Lung (tissue), 12 donors: ENCODE data around the gene PSENEN. TPM values are rescaled to one million over a fixed set of nuclear protein-coding genes. Genes with fewer than 3 reads are reported as not detected.

Experiments used
- ATAC-seq: fragments of 200-7000 bp; cut with Tn5 transposase; one replicate; pipeline ENCODE4 v1.9.1; 2020; ENCODE audit warnings: moderate number of reproducible peaks; ENCODE audit not compliant: insufficient read depth, low FRiP score
- DNase-seq, 3 donors: peaks; one replicate each; pipeline ENCODE4 v3.0.0-alpha.2; 2013 to 2017
- H3K27ac ChIP-seq, 2 donors: one replicate each; pipeline ENCODE4 v1.5.1; 2013; ENCODE audit warnings: mild to moderate bottlenecking in 2 of 2, moderate library complexity in 2 of 2, control low read depth in 1 of 2, inconsistent platforms in 1 of 2, low read depth in 1 of 2, low read length in 1 of 2
- H3K27me3 ChIP-seq, 3 donors: one replicate each; pipeline ENCODE4 v1.5.1; 2013; ENCODE audit warnings: low read length in 2 of 3; ENCODE audit not compliant: control insufficient read depth in 3 of 3, insufficient read depth in 3 of 3
- H3K36me3 ChIP-seq, 4 donors: one replicate each; pipeline ENCODE4 v1.5.1; 2013; ENCODE audit warnings: low read length in 4 of 4, mild to moderate bottlenecking in 1 of 4, moderate library complexity in 1 of 4; ENCODE audit not compliant: control insufficient read depth in 4 of 4, insufficient read depth in 4 of 4
- H3K4me1 ChIP-seq, 5 donors: one replicate each; pipeline ENCODE4 v1.5.1; 2013; ENCODE audit warnings: low read length in 5 of 5, mild to moderate bottlenecking in 2 of 5, moderate library complexity in 1 of 5; ENCODE audit not compliant: control insufficient read depth in 5 of 5, insufficient read depth in 5 of 5
- H3K4me3 ChIP-seq: one replicate; pipeline ENCODE4 v1.5.1; 2013; ENCODE audit warnings: mild to moderate bottlenecking, control low read depth, moderate library complexity
- H3K9ac ChIP-seq, 2 donors: one replicate each; pipeline ENCODE4 v1.5.1; 2013; ENCODE audit warnings: low read length in 2 of 2, control low read depth in 1 of 2; ENCODE audit not compliant: insufficient read depth in 1 of 2
- H3K9me3 ChIP-seq, 4 donors: one replicate each; pipeline ENCODE4 v1.5.1; 2013; ENCODE audit warnings: low read length in 3 of 4, mild to moderate bottlenecking in 1 of 4, moderate library complexity in 1 of 4; ENCODE audit not compliant: control insufficient read depth in 4 of 4, insufficient read depth in 3 of 4
- WGBS, 2 donors: extraction: QIAGEN DNeasy Blood & Tissue Kit; methylation state at CpG; one replicate each; pipeline ENCODE4 v1.1.7; 2013; 5-methylcytosine and 5-hydroxymethylcytosine counted together
- polyA plus RNA-seq, 2 donors: library from polyadenylated mRNA; stranded (reverse); fragments of 200-250 nt; gene quantifications; one replicate each; pipeline ENCODE4 v1.2.1, GENCODE V29; 2013
- total RNA-seq, 2 donors: library from RNA; depleted of rRNA in 1 of 2; stranded (reverse); fragments of >200 nt in 1 of 2; gene quantifications; one replicate each; pipeline ENCODE4 v1.2.1, GENCODE V29; 2014 to 2021
- TF ChIP-seq, protein P1 (sequence below): IDR thresholded peaks from 2 replicates; pipeline ENCODE4 v1.5.1; 2012; ENCODE audit warnings: mild to moderate bottlenecking; ENCODE audit errors: control extremely low read depth, extremely low read depth
- donor health status: control.
- donor health status: control.
- donor health status: Bipolar disorder and iron deficiency.
- donor health status: healthy.
- donor health status: DM: yes; HTN: yes; CAD: no.

The PSENEN gene
- total and polyA plus RNA-seq, 4 donors, result 36.8 to 196 (median 107) TPM

DNA sequence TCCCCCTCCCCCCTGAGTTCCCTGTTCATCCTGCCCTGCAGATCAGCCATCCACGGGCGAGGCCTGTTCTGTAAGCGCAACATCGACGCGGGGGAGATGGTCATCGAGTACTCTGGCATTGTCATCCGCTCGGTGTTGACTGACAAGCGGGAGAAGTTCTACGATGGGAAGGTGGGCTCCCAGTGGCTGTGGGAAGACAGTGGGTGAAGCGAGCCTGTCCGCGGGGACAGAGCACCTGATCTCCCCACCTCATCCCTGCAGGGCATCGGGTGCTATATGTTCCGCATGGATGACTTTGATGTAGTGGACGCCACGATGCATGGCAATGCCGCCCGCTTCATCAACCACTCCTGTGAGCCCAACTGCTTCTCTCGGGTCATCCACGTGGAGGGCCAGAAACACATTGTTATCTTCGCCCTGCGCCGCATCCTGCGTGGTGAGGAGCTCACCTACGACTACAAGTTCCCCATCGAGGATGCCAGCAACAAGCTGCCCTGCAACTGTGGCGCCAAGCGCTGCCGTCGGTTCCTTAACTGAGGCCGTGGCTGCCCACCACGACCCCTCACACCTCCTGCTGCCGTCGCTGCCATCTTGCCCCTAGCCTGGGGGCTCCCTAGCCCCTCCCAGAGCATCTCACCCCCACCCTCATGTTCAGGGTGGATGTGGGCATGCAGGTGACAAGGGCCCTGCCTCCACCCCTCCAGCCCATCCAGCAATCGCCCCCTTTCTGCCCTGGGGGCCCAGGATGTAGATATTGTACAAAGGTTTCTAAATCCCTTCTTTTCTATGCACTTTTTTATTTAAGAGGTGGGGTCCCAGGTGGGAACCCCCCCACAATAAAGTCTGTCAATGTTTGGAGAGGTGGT is 7.2 kb upstream of the PSENEN start:
- no peaks in the 10 kb centered on the region for H3K27me3 ChIP-seq
- no peak overlapping the region for H3K4me3 ChIP-seq
- peaks cover 0 to 14% (median 0%) of the 10 kb centered on the region in 5 donors for H3K4me1 ChIP-seq
- no peaks in the 10 kb centered on the region for H3K9me3 ChIP-seq
- no peak for DNase-seq
- no peak for ATAC-seq
- H3K36me3 ChIP-seq, result peaks cover 3 to 44% (median 22%) of the 10 kb centered on the region in 4 donors
- TF ChIP-seq, protein P1, sequence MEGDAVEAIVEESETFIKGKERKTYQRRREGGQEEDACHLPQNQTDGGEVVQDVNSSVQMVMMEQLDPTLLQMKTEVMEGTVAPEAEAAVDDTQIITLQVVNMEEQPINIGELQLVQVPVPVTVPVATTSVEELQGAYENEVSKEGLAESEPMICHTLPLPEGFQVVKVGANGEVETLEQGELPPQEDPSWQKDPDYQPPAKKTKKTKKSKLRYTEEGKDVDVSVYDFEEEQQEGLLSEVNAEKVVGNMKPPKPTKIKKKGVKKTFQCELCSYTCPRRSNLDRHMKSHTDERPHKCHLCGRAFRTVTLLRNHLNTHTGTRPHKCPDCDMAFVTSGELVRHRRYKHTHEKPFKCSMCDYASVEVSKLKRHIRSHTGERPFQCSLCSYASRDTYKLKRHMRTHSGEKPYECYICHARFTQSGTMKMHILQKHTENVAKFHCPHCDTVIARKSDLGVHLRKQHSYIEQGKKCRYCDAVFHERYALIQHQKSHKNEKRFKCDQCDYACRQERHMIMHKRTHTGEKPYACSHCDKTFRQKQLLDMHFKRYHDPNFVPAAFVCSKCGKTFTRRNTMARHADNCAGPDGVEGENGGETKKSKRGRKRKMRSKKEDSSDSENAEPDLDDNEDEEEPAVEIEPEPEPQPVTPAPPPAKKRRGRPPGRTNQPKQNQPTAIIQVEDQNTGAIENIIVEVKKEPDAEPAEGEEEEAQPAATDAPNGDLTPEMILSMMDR, result no peak
- H3K9ac ChIP-seq, result no peak overlapping the region
- no peak overlapping the region for H3K27ac ChIP-seq
- 92 to 93% methylated on average over 37 of the region's 37 CpGs for WGBS, 2 donors

DNA sequence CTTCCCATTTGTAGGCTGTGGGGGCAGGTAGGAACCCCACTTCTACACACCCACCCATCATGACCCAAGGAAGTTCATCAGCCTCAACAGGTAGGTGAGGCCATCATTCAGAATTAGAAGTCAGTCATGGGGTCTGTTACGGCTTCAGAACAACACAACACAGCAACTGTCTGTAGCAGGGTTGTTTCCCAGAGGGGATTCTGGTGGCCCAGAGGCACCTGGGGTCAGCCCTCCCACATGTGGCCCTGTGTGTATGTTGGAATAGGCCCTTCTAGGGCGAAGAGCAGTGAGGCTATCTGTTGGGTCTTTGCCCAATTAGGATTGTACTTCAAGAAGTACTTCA is 6.6 kb upstream of the PSENEN start:
- Histone ChIP-seq H3K36me3 (peaks cover 3 to 38% (median 19%) of the 10 kb centered on the region in 4 donors), H3K4me3 (no peak overlapping the region), H3K9me3 (no peaks in the 10 kb centered on the region), H3K27me3 (no peaks in the 10 kb centered on the region), H3K27ac (no peak overlapping the region), H3K4me1 (peaks cover 0 to 14% (median 0%) of the 10 kb centered on the region in 5 donors), H3K9ac (no peak overlapping the region)
- TF ChIP-seq, protein P1, result no peak
- DNase-seq, result no peak
- ATAC-seq, result no peak
- 85 to 87% methylated on average over 2 of the region's 2 CpGs for WGBS, 2 donors

DNA sequence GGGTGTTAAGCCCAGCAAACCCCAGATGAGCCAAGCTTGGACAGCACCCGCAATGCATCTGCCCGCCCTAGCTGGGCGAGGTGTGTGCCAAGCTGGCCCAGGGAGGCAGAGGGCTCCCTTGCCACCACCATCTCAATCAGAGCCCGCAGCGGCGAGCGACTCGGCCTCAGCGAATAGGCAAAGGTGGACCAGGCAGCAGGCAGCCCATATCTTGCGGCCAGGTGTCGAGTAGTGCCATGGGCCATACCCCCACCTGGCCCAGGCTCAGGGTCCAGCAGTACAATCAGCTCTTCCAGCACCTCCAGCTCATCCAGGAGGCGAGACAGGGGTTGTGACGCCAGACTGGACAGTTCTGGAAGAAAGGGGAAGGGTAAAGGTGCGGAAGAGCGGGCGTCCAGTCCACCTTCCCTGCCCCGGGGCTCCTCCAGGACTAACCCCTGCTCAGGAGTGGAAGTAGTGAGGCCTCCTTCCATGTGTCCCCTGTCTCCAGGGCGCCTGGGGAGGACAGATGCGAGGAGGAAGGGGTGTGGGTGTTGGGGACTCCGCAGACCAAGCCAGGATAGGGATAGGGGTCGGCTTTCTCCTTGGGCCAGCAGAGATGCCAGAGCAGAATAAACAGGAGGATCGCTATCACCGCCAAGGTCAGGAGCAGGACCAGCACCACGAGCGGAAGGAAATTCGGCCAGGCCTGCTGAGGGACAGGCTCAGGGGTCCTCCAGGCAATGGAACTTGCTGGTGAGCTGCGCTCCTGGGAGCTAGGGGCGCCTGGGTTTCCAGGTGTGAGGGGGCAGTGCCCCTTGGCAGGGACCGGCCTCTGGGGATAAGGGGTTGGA is 6.0 kb upstream of the PSENEN start:
- ATAC-seq (no peak), DNase-seq (no peak)
- H3K9ac ChIP-seq, result no peak overlapping the region
- H3K4me1 ChIP-seq, result peaks cover 0 to 19% (median 4%) of the 10 kb centered on the region in 5 donors
- TF ChIP-seq, protein P1, result no peak
- H3K27ac ChIP-seq, result peak overlapping the region in 1 of 2 donors; percentile 62
- 77 to 84% methylated on average over 29 of the region's 29 CpGs for WGBS, 2 donors
- H3K27me3 ChIP-seq, result no peaks in the 10 kb centered on the region
- H3K9me3 ChIP-seq, result no peaks in the 10 kb centered on the region
- no peak overlapping the region for H3K4me3 ChIP-seq
- peaks cover 3 to 35% (median 17%) of the 10 kb centered on the region in 4 donors for H3K36me3 ChIP-seq
